HG03280 (cell line): ENCODE data around the gene ENAH.

Source experiments
- ATAC-seq: cut with Tn5 transposase; IDR thresholded peaks from one replicate; pipeline ENCODE4 v1.9.1; 2021; ENCODE audit warnings: mild to moderate bottlenecking, moderate library complexity; ENCODE audit not compliant: unreplicated experiment

The ENAH gene

DNA sequence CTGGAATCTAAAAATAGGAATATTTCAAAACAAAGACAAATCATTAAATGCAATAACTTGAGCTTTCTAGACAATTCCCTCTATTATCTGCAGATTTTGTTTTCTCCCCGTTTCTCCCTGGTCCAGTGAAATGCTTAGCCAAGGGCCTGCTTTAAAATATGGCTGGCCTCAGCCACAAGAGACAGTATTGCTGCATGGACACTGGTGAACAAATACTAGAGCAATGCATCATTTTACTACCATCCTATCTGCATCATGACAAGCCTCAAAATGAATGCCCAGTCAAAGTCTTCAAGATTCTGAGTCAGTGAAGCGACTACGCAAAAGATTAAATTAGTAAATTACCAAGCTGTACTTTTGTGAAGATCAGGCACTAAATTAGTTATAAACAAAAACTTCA lies 80.5 kb downstream of the ENAH start:
- ATAC-seq: no peak

DNA sequence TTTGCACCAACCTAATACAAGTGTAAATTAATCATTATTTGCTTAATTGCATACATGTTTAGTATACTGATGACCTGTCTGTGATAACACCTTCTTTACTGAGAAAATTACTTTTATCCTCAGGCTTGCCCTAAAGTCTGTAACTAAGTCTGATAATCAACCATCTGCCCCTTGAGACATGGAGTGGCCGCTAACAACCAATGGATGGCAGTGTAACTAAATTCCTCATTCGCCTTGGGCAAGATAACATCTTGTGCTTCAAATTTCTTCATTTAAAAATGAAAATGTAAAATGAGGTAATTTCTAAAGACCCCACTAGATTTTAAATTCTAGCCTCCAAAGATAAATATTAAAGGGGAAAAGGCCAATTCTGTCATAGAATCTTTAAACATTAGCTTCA lies 85.1 kb downstream of the ENAH start:
- ATAC-seq: no peak

DNA sequence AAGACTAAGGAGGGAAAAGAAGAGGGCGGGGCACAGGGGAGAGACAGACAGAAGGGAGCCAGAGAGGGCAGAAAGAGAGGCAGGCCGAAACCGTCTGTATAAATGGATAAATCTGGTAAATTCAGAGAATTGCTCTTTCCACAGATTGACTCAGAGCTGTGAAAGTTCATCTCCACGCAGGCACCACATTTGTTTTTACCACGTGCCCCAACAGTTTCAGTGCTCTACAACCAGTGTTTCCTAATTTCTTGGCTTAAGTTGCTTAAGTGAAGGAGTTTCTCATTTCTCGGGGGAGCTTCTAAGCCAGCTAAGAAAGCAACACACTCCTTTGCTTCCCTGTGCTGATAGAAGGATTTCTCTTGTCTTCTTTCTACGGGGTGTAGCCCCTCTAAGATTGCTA lies 87.1 kb downstream of the ENAH start:
- no peak for ATAC-seq

DNA sequence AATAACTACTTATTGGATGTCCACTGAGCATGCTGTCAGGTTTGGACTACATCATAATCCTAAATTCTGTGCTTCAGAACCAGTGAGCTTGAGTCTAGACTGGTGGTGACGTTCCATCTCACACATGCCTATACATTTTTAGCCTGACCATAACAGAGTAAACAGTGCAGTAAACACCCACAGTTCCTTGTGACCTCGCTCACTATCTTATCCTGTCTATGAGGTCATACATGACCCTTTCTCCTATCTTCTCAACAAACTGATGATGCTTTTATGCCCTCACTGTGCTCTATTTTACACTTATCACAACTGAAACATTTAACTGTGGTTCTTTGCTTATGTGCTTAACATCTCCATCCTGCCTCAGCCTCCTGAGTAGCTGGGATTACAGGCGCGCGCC lies 91.2 kb downstream of the ENAH start:
- ATAC-seq: no peak

DNA sequence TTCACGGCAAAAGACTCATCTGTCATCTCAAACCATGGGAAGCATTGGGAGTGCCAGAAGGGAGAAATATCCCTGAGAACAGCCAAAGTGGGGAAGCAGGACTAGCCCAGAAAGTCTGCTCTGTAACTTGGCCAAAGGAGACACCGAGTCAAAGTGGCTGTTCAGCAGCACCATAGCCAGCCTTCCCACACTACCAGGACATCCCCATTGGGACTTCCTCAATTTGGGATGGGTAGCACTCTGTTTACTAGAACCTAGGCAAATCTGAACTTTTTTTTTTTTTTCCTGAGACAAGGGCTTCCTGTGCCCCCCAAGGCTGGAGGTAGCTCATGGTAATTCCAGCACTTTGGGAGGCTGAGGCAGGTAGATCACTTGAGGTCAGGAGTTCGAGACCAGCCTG lies 93.0 kb downstream of the ENAH start:
- no peak for ATAC-seq

DNA sequence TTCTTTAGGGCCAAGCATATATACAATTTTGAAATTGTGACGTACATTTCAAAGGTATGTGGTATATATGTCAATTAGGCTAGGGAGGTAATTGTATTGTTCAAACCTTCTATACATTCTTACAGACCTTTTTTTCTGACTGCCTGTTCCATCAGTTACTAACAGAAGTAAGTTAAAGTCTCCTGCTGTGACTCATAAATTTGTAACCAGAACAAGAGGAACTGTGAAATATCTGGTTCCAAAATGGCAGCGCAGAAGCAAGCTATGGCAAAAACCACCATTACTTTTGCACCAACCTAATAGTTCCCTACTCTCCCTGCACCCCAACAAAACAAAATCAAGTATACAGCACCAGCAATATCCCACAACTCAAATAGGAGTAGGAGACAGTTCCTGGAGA lies 93.6 kb downstream of the ENAH start:
- ATAC-seq: no peak

DNA sequence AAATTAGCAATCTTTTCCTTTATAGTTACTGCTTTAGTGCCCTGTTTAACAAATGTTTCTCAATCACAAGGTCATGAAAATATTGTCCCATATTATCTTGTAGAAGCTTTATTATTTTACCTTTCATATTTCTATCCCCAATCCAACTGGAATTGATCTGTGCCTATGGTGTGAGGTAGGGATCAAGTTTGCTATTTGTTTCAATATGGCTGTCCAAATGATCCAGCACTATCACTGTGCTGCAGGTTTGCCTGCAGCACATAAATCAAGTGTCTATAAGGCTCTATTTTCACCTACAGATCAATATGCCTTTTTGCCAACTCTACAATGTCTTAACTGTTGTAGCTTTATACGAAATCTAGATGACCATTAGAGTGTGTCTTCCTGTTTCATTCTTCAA lies 96.2 kb downstream of the ENAH start:
- ATAC-seq: no peak

DNA sequence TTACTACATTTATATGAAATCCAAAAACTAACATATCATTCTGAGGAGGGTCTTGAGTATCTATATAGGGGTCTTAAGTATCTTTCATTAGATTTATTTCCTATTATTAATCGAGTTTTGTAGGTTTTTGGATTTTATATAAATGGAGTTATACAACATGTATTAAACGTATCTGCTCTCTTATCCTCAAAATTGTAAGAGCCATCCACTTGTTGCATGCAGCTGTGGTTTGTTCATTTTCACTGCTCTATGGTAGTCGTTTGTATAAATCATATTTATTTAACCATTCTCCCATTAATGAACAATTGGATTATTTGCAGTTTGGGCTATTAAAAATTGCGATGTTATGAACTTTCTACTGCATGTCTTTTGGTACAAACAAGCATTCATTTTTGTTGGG lies 97.1 kb downstream of the ENAH start:
- no peak for ATAC-seq

DNA sequence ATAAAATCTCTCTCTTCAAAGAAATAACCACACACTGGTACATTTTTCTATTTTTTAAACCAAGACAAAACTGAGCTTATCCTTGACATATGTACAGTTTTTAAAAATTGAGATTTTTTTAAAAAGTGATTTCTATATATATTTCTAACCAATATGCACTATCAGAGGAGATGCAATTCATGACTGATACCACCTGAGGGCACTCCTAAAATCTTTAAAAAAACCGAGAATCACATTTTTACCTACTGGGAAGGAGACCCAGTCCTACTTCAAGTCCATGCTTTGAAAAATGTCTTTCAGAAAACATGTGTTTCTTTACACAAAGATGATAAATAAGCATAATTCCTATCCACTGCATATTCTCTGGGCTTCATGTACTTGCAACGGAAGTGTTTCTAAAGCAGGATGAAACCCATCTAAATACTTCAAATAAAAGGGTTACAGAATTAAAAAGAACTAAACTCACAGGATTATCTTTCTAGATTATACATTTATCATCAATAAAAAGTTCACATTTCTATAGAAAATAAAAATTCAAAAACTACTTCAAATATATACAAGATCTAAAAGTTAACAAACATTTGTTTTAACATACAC lies 98.6 kb downstream of the ENAH start:
- no peak for ATAC-seq

DNA sequence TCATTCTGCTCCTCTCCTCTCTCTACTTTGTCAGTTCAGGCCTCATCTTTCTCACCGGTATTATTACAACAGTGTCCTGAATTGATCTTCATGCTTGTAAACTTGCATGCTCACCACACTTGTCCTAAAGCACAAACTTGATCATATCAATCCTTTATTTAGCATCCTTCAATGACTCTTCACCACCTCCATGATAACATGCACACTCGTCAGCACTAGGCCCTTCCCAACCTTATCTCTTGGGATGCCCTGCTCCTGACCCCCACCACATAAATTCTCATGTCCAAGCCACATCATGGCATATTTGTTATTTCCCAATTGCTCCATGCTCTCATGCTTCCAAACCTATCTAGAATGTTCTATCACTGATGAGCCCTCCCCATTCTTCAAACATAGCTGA lies 103.1 kb downstream of the ENAH start:
- ATAC-seq: no peak

DNA sequence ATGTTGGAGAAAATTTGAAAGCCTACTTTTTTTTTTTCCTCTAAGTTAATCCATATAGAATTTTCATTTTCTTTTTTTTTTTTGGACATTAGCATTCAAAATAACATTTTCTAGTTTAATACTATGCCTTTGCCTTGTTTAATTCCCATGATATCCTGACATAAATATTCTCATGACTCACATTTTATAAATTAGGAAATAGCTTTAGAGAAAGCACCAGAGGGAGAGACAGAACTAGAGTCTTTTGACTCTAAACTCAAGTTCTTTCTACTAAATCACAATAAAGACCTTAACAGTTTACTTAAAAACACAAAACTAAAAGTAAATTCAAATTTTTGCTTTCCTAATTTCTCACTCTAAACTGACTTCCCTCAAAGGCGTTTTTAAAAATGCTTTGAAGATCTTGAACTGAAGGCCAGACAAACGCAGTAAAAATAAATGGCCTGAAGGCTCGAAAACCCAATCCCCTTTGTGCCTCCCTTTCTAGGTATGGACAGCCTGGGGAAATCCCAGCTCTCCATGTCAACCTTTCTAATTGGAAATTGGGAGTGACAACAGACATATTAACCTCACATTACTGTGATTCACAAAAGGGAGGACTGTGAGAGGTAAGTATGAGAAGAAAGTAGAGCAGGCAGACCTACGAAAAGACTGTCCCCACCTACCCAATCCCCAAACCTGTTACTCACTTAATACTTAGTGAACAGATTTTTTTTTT lies 104.6 kb downstream of the ENAH start:
- ATAC-seq: no peak

DNA sequence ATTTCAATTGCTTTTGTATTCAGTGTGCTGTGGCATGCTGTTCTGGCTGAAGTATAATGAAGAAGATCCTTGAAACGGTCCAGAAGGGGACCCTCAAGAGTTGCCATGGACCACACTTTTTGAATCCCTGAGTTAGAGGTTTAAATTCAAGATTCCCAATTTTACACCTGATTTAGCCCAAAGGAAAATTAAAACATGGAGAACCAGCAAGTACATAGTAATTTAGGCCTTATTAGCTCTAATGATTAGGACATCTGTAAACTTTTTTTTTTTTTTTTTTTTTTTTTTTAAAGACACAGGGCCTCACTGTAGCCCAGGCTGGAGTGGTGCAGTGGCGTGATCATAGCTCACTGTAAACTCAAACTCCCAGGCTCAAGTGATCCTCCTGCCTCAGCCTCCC lies 107.3 kb downstream of the ENAH start:
- no peak for ATAC-seq

DNA sequence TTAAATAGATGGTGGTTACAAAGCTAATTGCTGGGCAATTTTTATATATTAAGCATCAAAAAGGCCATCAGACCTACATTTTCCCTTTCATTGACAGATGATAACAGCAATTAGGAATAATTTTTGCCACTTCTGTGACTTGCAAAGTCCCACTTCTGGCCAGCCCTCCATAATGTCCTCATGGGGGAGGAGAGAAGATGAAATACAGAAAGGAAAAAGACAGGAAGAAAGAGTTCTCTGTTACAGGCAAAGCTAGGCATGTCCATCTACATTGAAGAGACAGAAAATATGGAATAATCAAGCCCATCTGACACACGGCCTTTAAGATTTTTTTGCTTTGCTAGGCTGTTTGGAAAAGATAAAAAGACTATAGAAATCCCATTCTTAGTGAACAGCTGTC lies 108.0 kb downstream of the ENAH start:
- no peak for ATAC-seq

DNA sequence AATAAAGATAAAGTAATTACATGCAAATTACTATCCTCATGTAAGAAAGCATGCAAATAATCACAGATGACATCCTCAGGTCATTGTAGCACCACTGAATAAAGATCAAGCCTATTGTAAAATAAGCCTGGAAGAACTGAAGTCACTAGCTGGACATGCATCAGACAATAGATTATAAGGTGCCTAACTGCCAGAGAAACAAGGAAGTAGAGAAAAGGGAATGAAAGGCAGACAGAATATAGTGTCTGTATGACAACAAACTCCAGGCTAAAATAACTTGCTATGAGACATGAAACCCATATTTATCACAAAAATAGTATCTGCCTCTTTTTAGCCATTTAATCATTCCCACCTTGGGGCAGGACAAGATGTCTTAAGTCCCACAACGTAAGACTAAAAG lies 108.7 kb downstream of the ENAH start:
- no peak for ATAC-seq

DNA sequence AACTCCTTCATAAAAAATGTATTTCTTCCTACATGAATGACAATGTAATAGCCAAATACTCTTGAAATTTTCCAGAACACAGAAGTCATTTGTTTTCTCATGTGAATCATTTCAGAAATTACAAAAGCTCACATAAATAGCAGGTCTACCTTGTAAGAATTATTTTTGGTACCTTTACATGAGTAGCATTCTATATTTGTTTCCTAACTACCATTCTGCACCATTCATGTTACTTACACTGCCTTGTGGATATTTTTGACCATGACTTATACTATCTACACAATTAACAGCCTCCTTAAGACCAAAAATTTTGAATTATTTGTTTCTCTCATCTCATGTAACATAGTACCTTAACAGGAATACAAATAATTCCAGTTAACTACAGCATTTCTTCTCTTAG lies 109.6 kb downstream of the ENAH start:
- ATAC-seq: no peak

DNA sequence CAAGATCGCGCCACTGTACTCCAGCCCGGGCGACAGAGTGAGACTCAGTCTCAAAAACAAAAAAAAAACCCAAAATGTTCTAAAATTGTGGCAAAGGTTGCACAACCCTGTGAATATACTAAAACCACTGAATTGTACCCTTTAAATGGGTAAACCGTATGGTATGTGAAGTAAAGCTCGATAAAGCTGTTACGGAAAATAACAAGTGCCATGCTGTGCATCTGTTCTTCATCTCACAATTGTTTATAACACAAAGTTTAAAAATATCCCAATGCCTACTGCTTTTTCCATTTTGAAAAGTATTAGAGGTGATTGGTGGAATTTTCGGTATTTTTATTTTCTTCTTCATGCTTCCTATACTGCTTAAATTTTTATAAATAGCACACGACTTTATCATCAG lies 111.5 kb downstream of the ENAH start:
- no peak for ATAC-seq

DNA sequence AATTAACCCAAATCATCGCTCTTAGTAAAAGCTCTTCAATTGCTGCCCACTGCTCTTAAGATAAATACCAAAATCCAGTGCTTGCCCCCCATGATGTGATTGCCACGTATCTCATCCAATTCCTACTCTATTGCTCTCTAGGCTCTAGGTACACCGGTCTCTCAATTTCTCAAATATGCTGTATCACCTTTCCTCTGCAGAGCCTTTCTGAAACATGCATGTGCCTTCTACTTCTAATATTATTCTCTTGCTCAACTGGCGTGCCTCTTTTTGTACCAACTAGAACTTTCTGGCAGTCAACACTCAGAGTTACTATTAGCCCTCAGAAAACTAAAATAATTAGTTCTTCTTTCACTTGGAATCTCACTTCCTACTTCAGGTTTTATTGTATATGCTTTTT lies 113.3 kb downstream of the ENAH start:
- ATAC-seq: no peak

DNA sequence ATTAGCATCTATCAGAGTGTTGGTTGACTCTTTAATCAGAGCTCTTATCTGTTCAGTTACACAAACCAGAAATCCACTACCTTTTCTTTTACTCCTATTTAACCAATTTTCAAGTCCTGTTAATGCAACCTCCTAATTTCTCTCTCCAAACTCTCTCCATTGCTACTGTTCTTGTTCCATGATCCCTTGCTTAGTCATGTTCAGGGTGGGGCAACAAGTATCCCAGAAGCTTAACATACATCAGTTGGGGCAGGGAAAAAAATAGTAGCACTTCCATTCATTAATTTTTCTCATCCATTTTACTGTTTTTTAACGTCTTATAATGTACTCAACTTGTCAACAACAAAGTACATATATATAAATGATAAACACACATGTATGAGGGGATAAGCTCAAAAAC lies 113.9 kb downstream of the ENAH start:
- no peak for ATAC-seq

DNA sequence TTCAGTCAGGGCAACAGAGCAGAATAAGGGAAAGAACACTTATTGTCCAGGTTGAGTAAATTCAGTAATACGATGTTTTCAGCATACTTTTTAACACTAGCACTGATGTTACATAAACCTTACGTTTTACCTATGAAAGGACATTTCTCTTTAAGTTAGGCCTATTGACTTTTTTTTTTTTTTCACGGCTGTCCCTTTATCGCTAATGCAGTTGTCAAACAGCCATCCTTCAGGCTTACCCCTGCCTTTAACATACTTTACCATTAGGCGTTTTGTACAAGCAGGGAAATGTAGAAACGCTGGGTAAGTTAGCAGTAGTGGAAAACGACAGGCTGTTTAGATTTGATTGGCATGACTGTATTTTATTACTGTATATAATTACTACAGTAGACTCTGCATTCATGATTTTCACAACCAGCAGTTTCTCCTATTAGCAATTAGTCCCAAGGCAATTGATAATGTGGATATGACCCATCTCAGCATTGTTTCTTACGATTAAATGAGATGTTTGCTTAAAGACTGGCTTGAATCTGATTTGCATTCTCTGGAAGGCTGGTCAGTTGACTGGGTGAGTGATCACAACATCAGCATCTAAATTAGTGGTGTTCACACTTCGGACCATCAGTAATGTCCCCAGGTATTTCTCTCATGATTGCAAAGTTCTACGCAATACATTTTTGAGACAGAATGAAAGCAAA lies 115.2 kb downstream of the ENAH start:
- no peak for ATAC-seq

DNA sequence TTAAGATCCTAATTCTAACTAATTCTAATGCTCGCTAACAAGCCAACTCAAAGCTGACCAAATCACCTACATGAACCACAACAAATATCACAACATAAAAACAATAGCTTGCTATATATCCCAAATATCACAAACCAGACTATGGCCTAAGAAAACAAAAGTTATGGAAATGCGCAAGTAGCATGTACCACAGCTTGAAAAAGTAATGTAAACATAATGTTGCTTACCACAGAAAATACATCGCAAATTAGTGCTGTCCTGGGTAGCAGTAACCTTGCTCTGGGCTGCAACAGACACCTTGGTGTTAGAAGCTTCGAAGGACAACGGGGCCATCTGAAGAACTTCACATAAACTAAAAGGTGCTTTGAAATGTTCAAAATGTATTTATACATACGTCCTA lies 117.6 kb downstream of the ENAH start:
- no peak for ATAC-seq

DNA sequence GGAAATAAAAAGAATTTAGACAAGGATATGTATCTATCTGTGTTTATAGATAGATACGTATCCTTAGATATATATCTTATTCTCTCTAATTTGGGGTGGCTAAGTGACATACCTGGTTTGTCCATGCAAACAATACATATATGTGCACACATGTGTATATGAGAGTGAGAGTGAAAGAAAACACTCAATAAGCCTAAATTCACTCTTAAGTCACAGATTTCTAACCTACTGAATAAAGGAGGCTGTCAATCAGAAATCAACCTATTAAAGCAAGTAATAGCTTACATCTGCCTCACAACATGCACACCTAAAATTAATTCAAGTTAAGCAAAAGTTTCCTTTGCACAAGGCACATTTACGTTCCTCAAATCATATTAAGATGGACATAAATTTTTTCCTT lies 118.2 kb downstream of the ENAH start:
- ATAC-seq: no peak

DNA sequence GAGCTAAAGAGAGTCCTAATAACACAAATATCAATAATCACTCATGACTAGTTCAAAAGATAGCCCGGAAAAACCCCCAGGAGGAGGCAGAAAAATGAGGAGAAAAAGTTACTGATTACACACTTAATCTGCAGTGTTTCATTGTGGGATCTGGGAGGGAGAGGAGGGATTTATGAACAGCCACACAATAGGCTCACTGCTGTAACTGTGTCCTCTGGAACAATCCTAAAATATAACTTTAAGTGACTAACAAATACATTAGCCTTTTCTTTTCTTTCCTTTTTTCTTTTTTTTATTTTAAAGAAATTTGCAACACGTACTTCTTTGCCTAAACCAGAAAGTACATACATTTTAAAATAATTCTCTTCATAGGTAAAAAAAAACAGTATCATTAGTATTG lies 118.8 kb downstream of the ENAH start:
- no peak for ATAC-seq

DNA sequence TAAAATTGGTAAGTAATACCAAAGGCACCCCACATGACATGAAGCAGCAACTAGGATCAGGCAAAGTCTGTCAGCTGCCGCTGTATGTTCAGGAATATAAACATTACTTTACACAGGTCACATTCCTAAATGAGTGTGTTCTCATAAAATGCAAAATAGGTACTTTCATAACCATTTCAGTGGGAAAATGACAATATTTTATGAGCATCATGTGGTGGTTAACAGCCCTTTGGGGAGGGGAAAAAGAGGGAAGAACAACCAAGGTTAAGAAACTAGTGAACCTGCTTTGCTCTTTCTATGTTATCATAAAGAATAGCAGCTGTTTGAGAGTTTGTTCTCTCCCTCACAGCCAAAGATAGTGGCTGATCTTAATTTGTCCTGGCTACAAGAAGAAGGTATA lies 119.7 kb downstream of the ENAH start:
- no peak for ATAC-seq
